Measurements from ENCODE around the gene EPRS1. TPM values are rescaled to one million over a fixed set of nuclear protein-coding genes. Genes with fewer than 3 reads are reported as not detected.
A peak's percentile ranks its signal among the peaks of the same experiment; 100 is the strongest.

The EPRS1 gene
- total RNA-seq, 1 experiment from 2014 or later: 143 TPM

DNA sequence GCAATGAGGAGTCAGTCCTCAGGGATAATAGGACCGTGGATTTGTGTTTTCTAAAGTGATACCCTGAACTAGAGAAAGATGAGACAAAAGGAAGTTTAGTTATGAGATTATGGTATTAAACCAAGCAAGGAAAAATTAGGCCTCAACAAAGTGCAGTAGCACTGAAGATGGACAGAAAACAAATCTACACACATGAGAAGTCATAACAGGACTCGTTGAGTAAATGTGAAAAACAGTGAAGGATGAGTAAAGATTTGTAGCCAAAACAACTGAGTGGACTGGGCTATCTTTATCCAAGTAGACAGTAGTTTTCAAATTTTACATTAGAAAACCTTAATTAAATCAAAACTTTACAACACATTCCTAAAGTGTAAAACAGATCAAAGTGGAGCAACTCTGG is 15.0 kb downstream of the EPRS1 start:
- Histone ChIP-seq H3K4me1 (ENCODE audit: control insufficient read depth, insufficient read depth, low read length) (no peaks in the 10 kb centered on the region), H3K27ac (ENCODE audit: low read length) (no peak overlapping the region), H3K27me3 (ENCODE audit: control insufficient read depth, insufficient read depth, low read length) (no peaks in the 10 kb centered on the region), H3K36me3 (ENCODE audit: control insufficient read depth, insufficient read depth, low read length) (peaks cover 51% of the 10 kb centered on the region), H3K4me3 (ENCODE audit: low read depth in 2 of 2, low read length in 2 of 2) (no peak overlapping the region), H3K9me3 (ENCODE audit: control insufficient read depth, insufficient read depth, low read depth, low read length) (no peaks in the 10 kb centered on the region)
- BruUV-seq (replicated peaks): TSS peak; percentile 11
- TF ChIP-seq, protein P1, sequence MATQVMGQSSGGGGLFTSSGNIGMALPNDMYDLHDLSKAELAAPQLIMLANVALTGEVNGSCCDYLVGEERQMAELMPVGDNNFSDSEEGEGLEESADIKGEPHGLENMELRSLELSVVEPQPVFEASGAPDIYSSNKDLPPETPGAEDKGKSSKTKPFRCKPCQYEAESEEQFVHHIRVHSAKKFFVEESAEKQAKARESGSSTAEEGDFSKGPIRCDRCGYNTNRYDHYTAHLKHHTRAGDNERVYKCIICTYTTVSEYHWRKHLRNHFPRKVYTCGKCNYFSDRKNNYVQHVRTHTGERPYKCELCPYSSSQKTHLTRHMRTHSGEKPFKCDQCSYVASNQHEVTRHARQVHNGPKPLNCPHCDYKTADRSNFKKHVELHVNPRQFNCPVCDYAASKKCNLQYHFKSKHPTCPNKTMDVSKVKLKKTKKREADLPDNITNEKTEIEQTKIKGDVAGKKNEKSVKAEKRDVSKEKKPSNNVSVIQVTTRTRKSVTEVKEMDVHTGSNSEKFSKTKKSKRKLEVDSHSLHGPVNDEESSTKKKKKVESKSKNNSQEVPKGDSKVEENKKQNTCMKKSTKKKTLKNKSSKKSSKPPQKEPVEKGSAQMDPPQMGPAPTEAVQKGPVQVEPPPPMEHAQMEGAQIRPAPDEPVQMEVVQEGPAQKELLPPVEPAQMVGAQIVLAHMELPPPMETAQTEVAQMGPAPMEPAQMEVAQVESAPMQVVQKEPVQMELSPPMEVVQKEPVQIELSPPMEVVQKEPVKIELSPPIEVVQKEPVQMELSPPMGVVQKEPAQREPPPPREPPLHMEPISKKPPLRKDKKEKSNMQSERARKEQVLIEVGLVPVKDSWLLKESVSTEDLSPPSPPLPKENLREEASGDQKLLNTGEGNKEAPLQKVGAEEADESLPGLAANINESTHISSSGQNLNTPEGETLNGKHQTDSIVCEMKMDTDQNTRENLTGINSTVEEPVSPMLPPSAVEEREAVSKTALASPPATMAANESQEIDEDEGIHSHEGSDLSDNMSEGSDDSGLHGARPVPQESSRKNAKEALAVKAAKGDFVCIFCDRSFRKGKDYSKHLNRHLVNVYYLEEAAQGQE (IDR thresholded peaks at IDR 0.05; ENCODE audit: insufficient read depth in 1 of 2, low read depth in 2 of 2, low read length in 1 of 2): no peak
- TF ChIP-seq SIN3A (IDR thresholded peaks at IDR 0.05; ENCODE audit: borderline replicate concordance, insufficient read depth, low read depth, low read length) (no peak), POLR2AphosphoS5 (IDR thresholded peaks at IDR 0.05; ENCODE audit: low read depth, low read length) (no peak), TCF7L2 (IDR thresholded peaks at IDR 0.05; ENCODE audit: low read depth, low read length) (no peak)
- TF ChIP-seq, protein P2, sequence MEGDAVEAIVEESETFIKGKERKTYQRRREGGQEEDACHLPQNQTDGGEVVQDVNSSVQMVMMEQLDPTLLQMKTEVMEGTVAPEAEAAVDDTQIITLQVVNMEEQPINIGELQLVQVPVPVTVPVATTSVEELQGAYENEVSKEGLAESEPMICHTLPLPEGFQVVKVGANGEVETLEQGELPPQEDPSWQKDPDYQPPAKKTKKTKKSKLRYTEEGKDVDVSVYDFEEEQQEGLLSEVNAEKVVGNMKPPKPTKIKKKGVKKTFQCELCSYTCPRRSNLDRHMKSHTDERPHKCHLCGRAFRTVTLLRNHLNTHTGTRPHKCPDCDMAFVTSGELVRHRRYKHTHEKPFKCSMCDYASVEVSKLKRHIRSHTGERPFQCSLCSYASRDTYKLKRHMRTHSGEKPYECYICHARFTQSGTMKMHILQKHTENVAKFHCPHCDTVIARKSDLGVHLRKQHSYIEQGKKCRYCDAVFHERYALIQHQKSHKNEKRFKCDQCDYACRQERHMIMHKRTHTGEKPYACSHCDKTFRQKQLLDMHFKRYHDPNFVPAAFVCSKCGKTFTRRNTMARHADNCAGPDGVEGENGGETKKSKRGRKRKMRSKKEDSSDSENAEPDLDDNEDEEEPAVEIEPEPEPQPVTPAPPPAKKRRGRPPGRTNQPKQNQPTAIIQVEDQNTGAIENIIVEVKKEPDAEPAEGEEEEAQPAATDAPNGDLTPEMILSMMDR (IDR thresholded peaks at IDR 0.05): no peak
- in situ Hi-C loops (cut with HindIII; ENCODE audit: low pct_unique_long_range_greater_than_20kb, low sequenced_read_pairs): no loop called here
- ChIA-PET CTCF (no interaction called here), POLR2A (no interaction called here)
- DNase-seq (ENCODE audit: low read depth, low spot score): no peak
- no peak for ATAC-seq
- intact Hi-C loops (cut with micrococcal nuclease; ENCODE audit: unreplicated experiment): no loop called here

DNA sequence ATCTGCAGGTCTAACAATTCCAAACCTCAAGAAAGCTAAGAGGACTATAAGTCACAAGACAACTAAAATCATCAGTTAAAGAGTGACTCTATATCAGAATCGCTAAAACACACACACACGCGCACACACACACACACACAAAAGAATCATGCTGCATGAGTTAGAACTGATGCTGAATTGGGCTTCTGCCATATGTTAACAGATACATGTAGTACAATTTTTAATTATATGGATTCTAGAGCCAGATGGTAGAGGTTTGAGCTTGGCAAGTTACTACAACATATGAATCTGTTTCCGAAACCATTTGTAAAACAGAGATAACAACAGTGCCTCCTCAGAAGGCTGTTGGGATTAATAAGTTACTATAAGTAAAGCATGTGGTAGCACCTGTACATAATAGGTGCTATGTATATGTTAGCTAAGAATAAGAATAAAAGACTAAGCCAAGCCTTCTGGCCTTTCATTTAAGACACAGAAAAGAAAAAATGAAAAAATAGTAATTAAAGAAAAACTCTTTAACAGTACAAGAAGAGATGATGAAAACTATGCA is 17.9 kb downstream of the EPRS1 start:
- ATAC-seq: no peak
- intact Hi-C loops (cut with micrococcal nuclease; ENCODE audit: unreplicated experiment): no loop called here
- no peak for DNase-seq (ENCODE audit: low read depth, low spot score)
- BruUV-seq (replicated peaks): no TSS peak
- H3K4me1 ChIP-seq (ENCODE audit: control insufficient read depth, insufficient read depth, low read length): no peaks in the 10 kb centered on the region
- TF ChIP-seq SIN3A (IDR thresholded peaks at IDR 0.05; ENCODE audit: borderline replicate concordance, insufficient read depth, low read depth, low read length) (no peak), POLR2AphosphoS5 (IDR thresholded peaks at IDR 0.05; ENCODE audit: low read depth, low read length) (no peak), TCF7L2 (IDR thresholded peaks at IDR 0.05; ENCODE audit: low read depth, low read length) (no peak)
- TF ChIP-seq, protein P2 (IDR thresholded peaks at IDR 0.05): no peak
- TF ChIP-seq, protein P1 (IDR thresholded peaks at IDR 0.05; ENCODE audit: insufficient read depth in 1 of 2, low read depth in 2 of 2, low read length in 1 of 2): no peak
- no peaks in the 10 kb centered on the region for H3K27me3 ChIP-seq (ENCODE audit: control insufficient read depth, insufficient read depth, low read length)
- ChIA-PET POLR2A (no interaction called here), CTCF (no interaction called here)
- no peaks in the 10 kb centered on the region for H3K9me3 ChIP-seq (ENCODE audit: control insufficient read depth, insufficient read depth, low read depth, low read length)
- H3K27ac ChIP-seq (ENCODE audit: low read length): no peak overlapping the region
- H3K4me3 ChIP-seq (ENCODE audit: low read depth in 2 of 2, low read length in 2 of 2): no peak overlapping the region
- in situ Hi-C loops (cut with HindIII; ENCODE audit: low pct_unique_long_range_greater_than_20kb, low sequenced_read_pairs): no loop called here
- peaks cover 61% of the 10 kb centered on the region for H3K36me3 ChIP-seq (ENCODE audit: control insufficient read depth, insufficient read depth, low read length)
